GM12875 (cell line): ENCODE data around the gene CNPY4.

Experiments
- H3K4me3 ChIP-seq: one replicate; pipeline ENCODE4 v1.5.1; 2011; ENCODE audit warnings: low read depth, low read length, control low read depth
- CTCF ChIP-seq: IDR thresholded peaks from 2 replicates; pipeline ENCODE4 v1.5.1; 2011; ENCODE audit warnings: low read depth, mild to moderate bottlenecking, control low read depth, inconsistent platforms, low read length, moderate library complexity, borderline replicate concordance; ENCODE audit not compliant: insufficient read depth

CNPY4 gene

GRCh38 chr7:100101016-100101862 is 18.2 kb upstream of the CNPY4 start, which contains the start of the genes AP4M1 and MCM7:
AP4M1 (plus strand) TSS chr7:100101643; CDS start chr7:100101715, 72 bp downstream.
MCM7 (minus strand) TSS chr7:100101397; CDS start chr7:100101294, 103 bp downstream.
- TF ChIP-seq CTCF, result no peak
- peak within 1 kb of the TSS; percentile 82 for H3K4me3 ChIP-seq

DNA sequence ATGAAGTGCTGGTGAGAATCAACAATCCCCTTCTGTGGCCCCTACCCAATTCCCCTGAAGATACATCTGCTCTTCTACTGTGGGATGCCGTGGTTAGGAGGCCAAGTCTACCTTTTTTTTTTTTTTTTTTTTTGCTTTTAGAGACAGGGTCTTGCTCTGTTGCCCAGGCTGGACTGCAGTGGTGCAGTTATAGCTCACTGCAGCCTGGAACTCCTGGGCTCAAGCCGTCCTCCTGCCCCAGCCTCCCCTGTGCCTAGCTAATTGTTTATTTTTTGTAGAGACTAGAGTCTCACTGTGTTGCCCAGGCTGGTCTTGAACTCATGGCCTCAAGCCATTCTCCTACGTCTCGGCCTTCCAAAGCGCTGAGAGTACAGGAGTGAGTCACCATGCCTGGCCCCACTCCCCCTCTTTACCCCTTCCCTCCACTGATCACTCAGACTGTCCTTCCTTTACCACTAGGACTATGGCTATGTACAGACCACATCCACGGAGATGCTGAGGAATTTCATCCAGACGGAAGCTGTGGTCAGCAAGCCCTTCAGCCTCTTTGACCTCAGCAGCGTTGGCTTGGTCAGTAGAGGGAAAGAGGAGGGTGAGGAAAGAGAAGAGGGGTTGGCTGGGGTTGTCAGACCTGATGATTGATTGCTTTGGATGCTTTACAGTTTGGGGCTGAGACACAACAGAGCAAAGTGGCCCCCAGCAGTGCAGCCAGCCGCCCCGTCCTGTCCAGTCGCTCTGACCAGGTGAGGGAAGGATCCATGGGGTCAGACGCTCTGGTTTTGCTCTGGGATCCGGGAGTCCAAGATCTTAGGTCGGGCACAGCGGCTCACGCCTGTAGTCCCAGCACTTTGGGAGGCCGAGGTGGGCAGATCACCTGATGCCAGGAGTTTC is 16.2 kb upstream of the CNPY4 start:
- no peak for TF ChIP-seq CTCF
- H3K4me3 ChIP-seq, result no peak overlapping the region

GRCh38 chr7:100105534-100105933 is 13.9 kb upstream of the CNPY4 start:
- no peak for TF ChIP-seq CTCF

DNA sequence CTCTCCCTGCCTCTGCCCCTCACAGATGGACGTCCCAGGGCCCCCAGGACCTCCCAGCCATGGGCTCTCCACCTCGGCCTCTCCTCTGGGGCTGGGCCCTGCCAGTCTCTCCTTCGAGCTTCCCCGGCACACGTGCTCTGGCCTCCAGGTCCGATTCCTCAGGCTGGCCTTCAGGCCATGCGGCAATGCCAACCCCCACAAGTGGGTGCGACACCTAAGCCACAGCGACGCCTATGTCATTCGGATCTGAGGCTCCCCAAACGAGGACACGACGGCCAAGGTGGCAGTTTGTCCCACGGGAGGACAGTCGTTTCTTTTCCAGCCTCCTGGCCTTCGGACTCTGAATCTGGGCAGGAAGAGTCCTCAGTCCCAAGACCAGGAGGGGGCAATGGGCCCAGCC is 12.8 kb upstream of the CNPY4 start:
- H3K4me3 ChIP-seq, result no peak overlapping the region
- no peak for TF ChIP-seq CTCF

More at GRCh38 chr7:100105534-100105933, 13.9 kb upstream of the CNPY4 start:
- H3K4me3 ChIP-seq, result no peak overlapping the region

DNA sequence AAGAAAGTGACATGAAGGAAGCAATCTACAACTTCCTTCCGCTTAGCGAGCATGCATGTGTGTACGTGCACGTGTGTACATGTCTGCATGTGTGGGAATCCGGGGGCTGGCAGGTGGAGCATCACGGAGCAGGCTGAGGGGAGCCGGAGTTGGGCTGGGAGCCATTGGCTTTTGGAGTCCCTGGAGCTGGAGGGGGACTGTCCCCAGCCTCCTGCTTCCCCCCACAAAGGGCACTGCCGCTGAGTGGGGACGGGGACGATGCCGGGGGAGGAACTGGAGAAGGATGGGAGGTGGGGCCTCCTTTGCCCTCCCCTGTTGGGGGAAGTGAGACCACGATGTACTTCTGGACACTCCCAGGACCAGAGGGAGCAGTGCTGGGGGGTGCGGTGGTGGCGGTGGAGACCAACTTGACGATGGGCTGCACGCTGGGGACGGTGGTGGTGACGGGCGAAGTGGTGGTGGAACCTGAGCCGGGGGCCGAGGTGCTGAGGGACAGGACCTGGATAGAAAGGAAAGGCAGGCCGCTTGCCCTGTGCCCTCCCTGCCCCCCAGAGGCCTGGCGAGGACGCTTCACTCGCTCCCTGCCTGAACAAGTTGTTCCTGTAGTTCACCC is 12.2 kb upstream of the CNPY4 start:
- no peak overlapping the region for H3K4me3 ChIP-seq
- no peak for TF ChIP-seq CTCF

- no peak overlapping the region for H3K4me3 ChIP-seq
- TF ChIP-seq CTCF, result no peak
Observed at GRCh38 chr7:100107890-100108289, 11.5 kb upstream of the CNPY4 start.
